ENCODE data around the gene AHI1. TPM values are rescaled to one million over a fixed set of nuclear protein-coding genes. Genes with fewer than 3 reads are reported as not detected.

AHI1 gene
- total and polyA plus RNA-seq, 2 of the 13 experiments (the other 11 are each of a cell fraction or from before 2014, with no cell fraction given), result 7.2 to 18.6 TPM

DNA sequence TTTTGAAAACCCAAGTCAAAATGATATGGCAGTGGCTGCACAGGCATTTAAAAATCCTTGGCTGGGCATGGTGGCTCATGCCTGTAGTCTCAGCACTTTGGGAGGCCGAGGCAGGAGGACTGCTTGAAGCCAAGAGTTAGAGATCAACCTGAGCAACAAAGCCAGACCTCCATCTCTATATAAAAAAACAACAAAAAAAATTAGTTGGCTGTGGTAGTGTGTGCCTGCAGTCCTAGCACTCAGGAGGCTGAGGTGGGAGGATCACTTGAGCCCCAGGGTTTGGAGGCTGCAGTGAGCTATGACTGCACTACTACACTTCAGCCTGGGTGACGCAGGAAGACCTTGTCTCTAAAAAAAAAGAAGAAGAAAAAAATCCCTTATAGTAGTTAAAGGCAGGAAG, 173.6 kb downstream of the AHI1 start (continued):
- TF ChIP-seq, protein P1, sequence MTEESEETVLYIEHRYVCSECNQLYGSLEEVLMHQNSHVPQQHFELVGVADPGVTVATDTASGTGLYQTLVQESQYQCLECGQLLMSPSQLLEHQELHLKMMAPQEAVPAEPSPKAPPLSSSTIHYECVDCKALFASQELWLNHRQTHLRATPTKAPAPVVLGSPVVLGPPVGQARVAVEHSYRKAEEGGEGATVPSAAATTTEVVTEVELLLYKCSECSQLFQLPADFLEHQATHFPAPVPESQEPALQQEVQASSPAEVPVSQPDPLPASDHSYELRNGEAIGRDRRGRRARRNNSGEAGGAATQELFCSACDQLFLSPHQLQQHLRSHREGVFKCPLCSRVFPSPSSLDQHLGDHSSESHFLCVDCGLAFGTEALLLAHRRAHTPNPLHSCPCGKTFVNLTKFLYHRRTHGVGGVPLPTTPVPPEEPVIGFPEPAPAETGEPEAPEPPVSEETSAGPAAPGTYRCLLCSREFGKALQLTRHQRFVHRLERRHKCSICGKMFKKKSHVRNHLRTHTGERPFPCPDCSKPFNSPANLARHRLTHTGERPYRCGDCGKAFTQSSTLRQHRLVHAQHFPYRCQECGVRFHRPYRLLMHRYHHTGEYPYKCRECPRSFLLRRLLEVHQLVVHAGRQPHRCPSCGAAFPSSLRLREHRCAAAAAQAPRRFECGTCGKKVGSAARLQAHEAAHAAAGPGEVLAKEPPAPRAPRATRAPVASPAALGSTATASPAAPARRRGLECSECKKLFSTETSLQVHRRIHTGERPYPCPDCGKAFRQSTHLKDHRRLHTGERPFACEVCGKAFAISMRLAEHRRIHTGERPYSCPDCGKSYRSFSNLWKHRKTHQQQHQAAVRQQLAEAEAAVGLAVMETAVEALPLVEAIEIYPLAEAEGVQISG (CRISPR knock-in tag; IDR thresholded peaks at IDR 0.05), result no peak

DNA sequence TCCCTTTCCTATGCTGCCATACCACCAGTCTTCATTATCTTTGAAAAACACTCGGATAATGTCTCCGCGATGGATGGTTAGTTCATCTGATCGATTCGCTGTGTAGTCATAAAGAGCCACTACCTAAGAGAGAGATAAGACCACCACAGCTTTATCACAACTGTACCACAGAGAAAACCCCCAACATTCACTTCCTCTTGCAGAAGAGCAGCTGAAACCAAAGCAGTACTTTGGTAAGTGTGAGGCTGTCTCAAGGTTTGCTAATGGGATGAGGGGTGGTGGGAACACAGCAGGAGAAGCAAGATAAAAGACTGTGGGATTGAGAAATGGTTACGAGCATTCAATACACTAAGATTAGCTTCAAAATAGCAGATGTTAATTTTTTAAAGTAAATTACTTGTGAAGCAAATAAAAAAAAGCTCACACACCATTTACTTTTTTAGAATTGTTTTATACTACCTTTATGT, 174.3 kb downstream of the AHI1 start:
- Histone ChIP-seq H3K4me3 (replicated peaks in 1 of 3; ENCODE audit: insufficient read depth in 1 of 3, low read depth in 2 of 3, low read length in 3 of 3) (no peak overlapping the region), H3K36me3 (replicated peaks in 1 of 2; ENCODE audit: control insufficient read depth in 1 of 2, insufficient read depth in 2 of 2, low read length in 2 of 2) (no peaks in the 10 kb centered on the region), H3K4me2 (ENCODE audit: low read depth, low read length) (no peak overlapping the region), H3K27ac (ENCODE audit: extremely low read length, insufficient read depth, low read length) (no peak overlapping the region), H4K20me1 (ENCODE audit: insufficient read depth, low read length) (no peaks in the 10 kb centered on the region), H3K4me1 (ENCODE audit: insufficient read depth, low read length) (no peaks in the 10 kb centered on the region), H3K27me3 (ENCODE audit: control insufficient read depth in 1 of 2, insufficient read depth in 2 of 2, low read length in 2 of 2) (no peaks in the 10 kb centered on the region), H3K79me2 (ENCODE audit: insufficient read depth, low read length) (no peaks in the 10 kb centered on the region), H3K9ac (ENCODE audit: insufficient read depth, low read depth, low read length) (no peak overlapping the region), H3K9me3 (ENCODE audit: low read length) (no peaks in the 10 kb centered on the region), H2AFZ (ENCODE audit: low read length) (no peak overlapping the region)
- CTCF ChIA-PET (ENCODE audit: low intra/inter-chr PET ratio, low total read pairs), result no interaction called here
- ATAC-seq (no peak), DNase-seq (ENCODE audit: low spot score) (no peak), FAIRE-seq (no peak)
- WGBS (ENCODE audit: low lambda C conversion rate), result 98% methylated on average over 6 of the region's 6 CpGs
- in situ Hi-C loops (cut with HindIII; ENCODE audit: extremely low pct_ligation_motif_present, low pct_unique_long_range_greater_than_20kb), result no loop called here
- intact Hi-C loops (cut with micrococcal nuclease; ENCODE audit: unreplicated experiment), result no loop called here
- TF ChIP-seq FOXP1 (IDR thresholded peaks at IDR 0.05) (no peak), FOXP1 (CRISPR knock-in tag; IDR thresholded peaks at IDR 0.05) (no peak), ZNF788 (CRISPR knock-in tag; IDR thresholded peaks at IDR 0.05; ENCODE audit: borderline replicate concordance) (no peak), ZC3H4 (CRISPR knock-in tag; IDR thresholded peaks at IDR 0.05; ENCODE audit: borderline replicate concordance) (no peak)
- TF ChIP-seq, protein P2, sequence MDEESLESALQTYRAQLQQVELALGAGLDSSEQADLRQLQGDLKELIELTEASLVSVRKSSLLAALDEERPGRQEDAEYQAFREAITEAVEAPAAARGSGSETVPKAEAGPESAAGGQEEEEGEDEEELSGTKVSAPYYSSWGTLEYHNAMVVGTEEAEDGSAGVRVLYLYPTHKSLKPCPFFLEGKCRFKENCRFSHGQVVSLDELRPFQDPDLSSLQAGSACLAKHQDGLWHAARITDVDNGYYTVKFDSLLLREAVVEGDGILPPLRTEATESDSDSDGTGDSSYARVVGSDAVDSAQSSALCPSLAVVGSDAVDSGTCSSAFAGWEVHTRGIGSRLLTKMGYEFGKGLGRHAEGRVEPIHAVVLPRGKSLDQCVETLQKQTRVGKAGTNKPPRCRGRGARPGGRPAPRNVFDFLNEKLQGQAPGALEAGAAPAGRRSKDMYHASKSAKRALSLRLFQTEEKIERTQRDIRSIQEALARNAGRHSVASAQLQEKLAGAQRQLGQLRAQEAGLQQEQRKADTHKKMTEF (CRISPR knock-in tag; IDR thresholded peaks at IDR 0.05), result no peak
- POLR2A ChIA-PET, result no interaction called here
- BruUV-seq (replicated peaks), result no TSS peak
